Measurements from ENCODE around the gene TIMM50. TPM values are rescaled to one million over a fixed set of nuclear protein-coding genes. Genes with fewer than 3 reads are reported as not detected.

Gene TIMM50
- total RNA-seq, 1 donor from 2014 or later: 39.9 TPM

GRCh38 chr19:39496063-39496462, 15.4 kb downstream of the TIMM50 start:
- Mint-ChIP-seq H3K36me3 (peaks cover 2% of the 10 kb centered on the region), H3K9me3 (no peaks in the 10 kb centered on the region), H3K4me1 (peaks cover 20% of the 10 kb centered on the region), H3K27me3 (ENCODE audit: insufficient read depth, low read depth) (peaks cover 28% of the 10 kb centered on the region), H3K27ac (peak overlapping the region; percentile 36), H3K4me3 (no peak overlapping the region)
- DNase-seq (ENCODE audit: low spot score): no peak
- no peaks in the 10 kb centered on the region for H3K79me2 ChIP-seq (ENCODE audit: low read depth)
- H3K4me2 ChIP-seq: no peak overlapping the region
- no peak overlapping the region for H2AFZ ChIP-seq (replicated peaks)
- H3K9ac ChIP-seq: no peak overlapping the region
- peaks cover 47% of the 10 kb centered on the region for H3K27me3 ChIP-seq
- peaks cover 17% of the 10 kb centered on the region for H3K4me1 ChIP-seq
- no peaks in the 10 kb centered on the region for H3K36me3 ChIP-seq
- TF ChIP-seq EZH2phosphoT487 (IDR thresholded peaks at IDR 0.05) (no peak), CTCF (IDR thresholded peaks at IDR 0.05) (no peak), EZH2 (IDR thresholded peaks at IDR 0.05) (no peak)
- peaks cover 32% of the 10 kb centered on the region for H3F3A ChIP-seq (ENCODE audit: low read depth)
- H3K27ac ChIP-seq: no peak overlapping the region
- H3K4me3 ChIP-seq: no peak overlapping the region
- no peaks in the 10 kb centered on the region for H3K9me3 ChIP-seq (ENCODE audit: low read depth)
- no peaks in the 10 kb centered on the region for H4K20me1 ChIP-seq (ENCODE audit: low read depth)

- H3K27me3 Mint-ChIP-seq (ENCODE audit: insufficient read depth, low read depth): peaks cover 32% of the 10 kb centered on the region
- peaks cover 2% of the 10 kb centered on the region for H3K36me3 Mint-ChIP-seq
- H3K4me3 Mint-ChIP-seq: peak overlapping the region; percentile 81
- Histone ChIP-seq H3F3A (ENCODE audit: low read depth) (peaks cover 32% of the 10 kb centered on the region), H3K4me3 (peak overlapping the region; percentile 56), H3K4me1 (peaks cover 17% of the 10 kb centered on the region), H3K27ac (no peak overlapping the region), H3K79me2 (ENCODE audit: low read depth) (no peaks in the 10 kb centered on the region), H3K36me3 (no peaks in the 10 kb centered on the region), H3K4me2 (peak overlapping the region; percentile 71), H3K27me3 (peaks cover 63% of the 10 kb centered on the region), H3K9me3 (ENCODE audit: low read depth) (no peaks in the 10 kb centered on the region), H4K20me1 (ENCODE audit: low read depth) (no peaks in the 10 kb centered on the region), H3K9ac (no peak overlapping the region), H2AFZ (replicated peaks) (peak overlapping the region; percentile 83)
- no peak for DNase-seq (ENCODE audit: low spot score)
- H3K27ac Mint-ChIP-seq: no peak overlapping the region
- no peak for TF ChIP-seq CTCF (IDR thresholded peaks at IDR 0.05)
- TF ChIP-seq EZH2 (IDR thresholded peaks at IDR 0.05): no peak
- TF ChIP-seq EZH2phosphoT487 (IDR thresholded peaks at IDR 0.05): no peak
- H3K4me1 Mint-ChIP-seq: peaks cover 20% of the 10 kb centered on the region
- no peaks in the 10 kb centered on the region for H3K9me3 Mint-ChIP-seq
Measured at GRCh38 chr19:39497701-39497995, 17.0 kb downstream of the TIMM50 start.

GRCh38 chr19:39497996-39498797, 17.6 kb downstream of the TIMM50 start:
- H3K4me3 ChIP-seq: peak overlapping the region; percentile 56
- H3K4me1 Mint-ChIP-seq: peaks cover 22% of the 10 kb centered on the region
- H3K27me3 Mint-ChIP-seq (ENCODE audit: insufficient read depth, low read depth): peaks cover 32% of the 10 kb centered on the region
- peaks cover under 1% of the 10 kb centered on the region for H3K9me3 Mint-ChIP-seq
- peaks cover 28% of the 10 kb centered on the region for H3F3A ChIP-seq (ENCODE audit: low read depth)
- no peaks in the 10 kb centered on the region for H3K9me3 ChIP-seq (ENCODE audit: low read depth)
- H3K27ac Mint-ChIP-seq: peak overlapping the region; percentile 20
- no peak for TF ChIP-seq EZH2 (IDR thresholded peaks at IDR 0.05)
- peak; percentile 57 for TF ChIP-seq CTCF (IDR thresholded peaks at IDR 0.05)
- H2AFZ ChIP-seq (replicated peaks): peak overlapping the region; percentile 83
- no peak overlapping the region for H3K9ac ChIP-seq
- peak overlapping the region; percentile 81 for H3K4me3 Mint-ChIP-seq
- DNase-seq (ENCODE audit: low spot score): peak; percentile 89
- H4K20me1 ChIP-seq (ENCODE audit: low read depth): no peaks in the 10 kb centered on the region
- peak overlapping the region; percentile 71 for H3K4me2 ChIP-seq
- peaks cover 17% of the 10 kb centered on the region for H3K4me1 ChIP-seq
- peaks cover 69% of the 10 kb centered on the region for H3K27me3 ChIP-seq
- H3K79me2 ChIP-seq (ENCODE audit: low read depth): no peaks in the 10 kb centered on the region
- no peak overlapping the region for H3K27ac ChIP-seq
- no peaks in the 10 kb centered on the region for H3K36me3 ChIP-seq
- H3K36me3 Mint-ChIP-seq: no peaks in the 10 kb centered on the region

Data from neural progenitor cell (in vitro differentiated cells).